ENCODE data around the gene PITPNM3. TPM values are rescaled to one million over a fixed set of nuclear protein-coding genes. Genes with fewer than 3 reads are reported as not detected.

PITPNM3 gene
- total and polyA plus RNA-seq, 2 of the 8 experiments (the other 6 are each of a cell fraction or from before 2014, with no cell fraction given) = 1.7 to 3.1 TPM

GRCh38 chr17:6534846-6535514 lies 21.4 kb downstream of the PITPNM3 start:
- H3K4me3 ChIP-seq (ENCODE audit: extremely low read depth in 1 of 4, insufficient read depth in 2 of 4, low read depth in 3 of 4, low read length in 4 of 4) = no peak overlapping the region
- peaks cover 0 to 8% of the 10 kb centered on the region in 2 experiments; a peak in 1 of 4 replicates for H3K9me3 ChIP-seq (ENCODE audit: insufficient read depth in 2 of 2, low read depth in 1 of 2, low read length in 1 of 2)
- H3K14ac ChIP-seq (ENCODE audit: insufficient read length) = no peak overlapping the region
- FAIRE-seq = no peak
- H3K18ac ChIP-seq (ENCODE audit: extremely low read depth, low read length) = no peak overlapping the region
- H3K56ac ChIP-seq (replicated peaks; ENCODE audit: insufficient read length, low read depth, low read length) = no peak overlapping the region
- WGBS, 2 experiments (ENCODE audit: extremely low coverage in 1 of 2, insufficient coverage in 1 of 2, insufficient read length in 1 of 2, insufficient replicate concordance in 2 of 2, low coverage in 1 of 2, low lambda C conversion rate in 2 of 2, missing lambda C conversion rate in 1 of 2) = 84% methylated on average over 3 of the region's 3 CpGs; no CpG with 5 or more reads in 1 of the 2 experiments
- no peak overlapping the region for H4K91ac ChIP-seq (replicated peaks; ENCODE audit: insufficient read length, low read length)
- no peak overlapping the region for H2BK12ac ChIP-seq (ENCODE audit: low read depth, low read length)
- H2AFZ ChIP-seq (ENCODE audit: low read length) = no peak overlapping the region
- H2BK15ac ChIP-seq (ENCODE audit: low read length) = no peak overlapping the region
- H2BK5ac ChIP-seq (ENCODE audit: low read depth, low read length) = no peak overlapping the region
- no peak overlapping the region for H3K4ac ChIP-seq (replicated peaks; ENCODE audit: insufficient read length, low read depth, low read length)
- H3K36me3 ChIP-seq (ENCODE audit: control insufficient read depth in 2 of 4, insufficient read depth in 4 of 4, low read length in 3 of 4) = no peaks in the 10 kb centered on the region
- ChIA-PET CTCF (ENCODE audit: partially characterized antibody) (interaction anchor here (0.7 to 6.2 kb wide), 3 partner anchors 24 to 62 kb away, joined by 3 to 36 read pairs (median 3); no protein-coding TSS in a partner anchor), POLR2A (ENCODE audit: partially characterized antibody) (interaction anchor here (1.0 to 1.4 kb wide), 2 partner anchors 10 to 25 kb away, joined by 3 read pairs; no protein-coding TSS in a partner anchor)
- H2AK5ac ChIP-seq (ENCODE audit: low read depth, low read length) = no peak overlapping the region
- no peak overlapping the region for H2BK120ac ChIP-seq (replicated peaks; ENCODE audit: low read depth, low read length)
- H3K9ac ChIP-seq (replicated peaks in 1 of 4; ENCODE audit: extremely low read depth in 1 of 4, low read depth in 3 of 4, low read length in 3 of 4) = no peak overlapping the region
- H3K4me2 ChIP-seq (ENCODE audit: insufficient read depth in 1 of 2, low read depth in 2 of 2, low read length in 2 of 2) = no peak overlapping the region
- H3K4me1 ChIP-seq (replicated peaks in 1 of 4; ENCODE audit: control insufficient read depth in 3 of 4, insufficient read depth in 4 of 4, low read length in 3 of 4) = peaks cover 0 to 6% (median 3%) of the 10 kb centered on the region in 4 experiments; a peak in 6 of 7 replicates
- H3K23ac ChIP-seq (ENCODE audit: insufficient read length) = no peak overlapping the region
- no peaks in the 10 kb centered on the region for H4K20me1 ChIP-seq (replicated peaks in 1 of 2; ENCODE audit: control insufficient read depth in 1 of 2, insufficient read depth in 2 of 2, low read length in 2 of 2)
- H3K23me2 ChIP-seq (ENCODE audit: low read depth, low read length) = no peaks in the 10 kb centered on the region
- H2BK20ac ChIP-seq (ENCODE audit: low read length) = no peak overlapping the region
- no peaks in the 10 kb centered on the region for H3K79me2 ChIP-seq (ENCODE audit: control insufficient read depth in 1 of 2, insufficient read depth in 2 of 2, low read length in 2 of 2)
- no peak for DNase-seq (ENCODE audit: low read depth in 1 of 2, low spot score in 2 of 2)
- H3K27ac ChIP-seq (ENCODE audit: low read depth, low read length) = no peak overlapping the region
- H3K79me1 ChIP-seq (ENCODE audit: low read depth, low read length) = no peaks in the 10 kb centered on the region
- no peaks in the 10 kb centered on the region for H3K27me3 ChIP-seq (replicated peaks in 1 of 4; ENCODE audit: control insufficient read depth in 3 of 4, extremely low read depth in 1 of 4, insufficient read depth in 3 of 4, low read length in 3 of 4)
- H4K5ac ChIP-seq (ENCODE audit: insufficient read length, low read depth, low read length) = no peak overlapping the region
- 0 out of 2 replicates have a peak overlapping the region, but pooled peaks have one; percentile 73 for H4K8ac ChIP-seq (ENCODE audit: extremely low read depth, insufficient read depth, low read length)
- TF ChIP-seq MAFK (IDR thresholded peaks at IDR 0.05; ENCODE audit: low read depth, low read length) = no peak
- TF ChIP-seq SP1 (IDR thresholded peaks at IDR 0.05; ENCODE audit: low read depth, low read length) = no peak
- no peak for TF ChIP-seq TCF12 (IDR thresholded peaks at IDR 0.05; ENCODE audit: low read depth, low read length)
- TF ChIP-seq, protein P1, sequence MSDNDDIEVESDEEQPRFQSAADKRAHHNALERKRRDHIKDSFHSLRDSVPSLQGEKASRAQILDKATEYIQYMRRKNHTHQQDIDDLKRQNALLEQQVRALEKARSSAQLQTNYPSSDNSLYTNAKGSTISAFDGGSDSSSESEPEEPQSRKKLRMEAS (IDR thresholded peaks at IDR 0.05) = no peak
- no peak for TF ChIP-seq YY1 (IDR thresholded peaks at IDR 0.05; ENCODE audit: low read depth, low read length)
- no peak for TF ChIP-seq TEAD4 (IDR thresholded peaks at IDR 0.05; ENCODE audit: low read depth, low read length)
- TF ChIP-seq BACH1 (IDR thresholded peaks at IDR 0.05; ENCODE audit: low read length) = no peak
- TF ChIP-seq HDAC6 (IDR thresholded peaks at IDR 0.05; ENCODE audit: low read depth, low read length) = no peak
- no peak for TF ChIP-seq CBX8 (IDR thresholded peaks at IDR 0.05; ENCODE audit: borderline replicate concordance, low read depth, low read length)
- no peak for TF ChIP-seq KDM5A (IDR thresholded peaks at IDR 0.05; ENCODE audit: low read length)
- TF ChIP-seq, protein P2, sequence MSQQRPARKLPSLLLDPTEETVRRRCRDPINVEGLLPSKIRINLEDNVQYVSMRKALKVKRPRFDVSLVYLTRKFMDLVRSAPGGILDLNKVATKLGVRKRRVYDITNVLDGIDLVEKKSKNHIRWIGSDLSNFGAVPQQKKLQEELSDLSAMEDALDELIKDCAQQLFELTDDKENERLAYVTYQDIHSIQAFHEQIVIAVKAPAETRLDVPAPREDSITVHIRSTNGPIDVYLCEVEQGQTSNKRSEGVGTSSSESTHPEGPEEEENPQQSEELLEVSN (IDR thresholded peaks at IDR 0.05) = no peak
- TF ChIP-seq SIX5 (IDR thresholded peaks at IDR 0.05; ENCODE audit: low read depth, low read length) = no peak
- TF ChIP-seq TBP (IDR thresholded peaks at IDR 0.05; ENCODE audit: low read depth, low read length) = no peak
